Astrocyte of the cerebellum (primary cell): Measurements from ENCODE around the gene SPINK8.

Experiments
- DNase-seq: peaks from one replicate; pipeline ENCODE4 v3.0.0-alpha.2; 2011; ENCODE audit warnings: low read depth
- H3K4me3 ChIP-seq: 2 replicates; pipeline ENCODE4 v1.5.1; 2011; ENCODE audit warnings: mild to moderate bottlenecking, low read depth, low read length, moderate library complexity
- CTCF ChIP-seq: IDR thresholded peaks from 2 replicates; pipeline ENCODE4 v1.5.1; 2012; ENCODE audit warnings: low read length, low read depth, moderate library complexity, mild to moderate bottlenecking; ENCODE audit errors: missing control alignments
- in situ Hi-C: cut with HindIII; loops from 2 replicates; pipeline ENCODE4 v1.10.0; 2017; ENCODE audit warnings: low sequenced_read_pairs

The SPINK8 gene

DNA sequence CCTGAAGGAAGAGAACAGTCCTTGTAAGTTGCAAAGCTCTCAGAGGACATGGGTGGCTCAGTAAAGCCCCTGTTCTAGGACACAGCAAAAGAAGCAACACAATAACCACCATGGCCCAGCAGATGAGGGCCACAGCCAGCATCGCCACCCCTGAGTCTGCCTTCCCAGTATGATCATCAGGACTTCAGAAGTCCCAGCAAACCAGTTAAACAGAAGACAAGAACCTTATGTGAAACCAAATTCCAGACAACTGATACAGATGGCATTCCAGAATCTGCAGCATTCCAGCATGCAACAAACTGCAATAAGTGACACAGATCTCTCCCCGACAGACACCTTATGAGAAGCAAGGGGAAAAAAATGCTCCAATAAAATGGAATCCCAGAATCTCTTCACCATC lies 30.4 kb downstream of the SPINK8 start:
- TF ChIP-seq CTCF = no peak
- no peak for DNase-seq
- H3K4me3 ChIP-seq = no peak overlapping the region
- in situ Hi-C loops = no loop called here

GRCh38 chr3:48301800-48302166 lies 31.7 kb downstream of the SPINK8 start:
- no peak for TF ChIP-seq CTCF
- no peak for DNase-seq

GRCh38 chr3:48301020-48301799 lies 32.3 kb downstream of the SPINK8 start, which contains the start of gene NME6:
Gene NME6, minus strand, starts transcription at chr3:48301367.
- TF ChIP-seq CTCF = no peak
- H3K4me3 ChIP-seq = peak within 1 kb of the TSS; percentile 72
- peak; percentile 49 for DNase-seq
- in situ Hi-C loops = no loop called here

More at GRCh38 chr3:48301800-48302166, 31.7 kb downstream of the SPINK8 start:
- peak overlapping the region; percentile 72 for H3K4me3 ChIP-seq
- in situ Hi-C loops = no loop called here

GRCh38 chr3:48299746-48300712 lies 33.4 kb downstream of the SPINK8 start:
- peak overlapping the region; percentile 72 for H3K4me3 ChIP-seq
- DNase-seq = no peak
- no peak for TF ChIP-seq CTCF
- in situ Hi-C loops = no loop called here

DNA sequence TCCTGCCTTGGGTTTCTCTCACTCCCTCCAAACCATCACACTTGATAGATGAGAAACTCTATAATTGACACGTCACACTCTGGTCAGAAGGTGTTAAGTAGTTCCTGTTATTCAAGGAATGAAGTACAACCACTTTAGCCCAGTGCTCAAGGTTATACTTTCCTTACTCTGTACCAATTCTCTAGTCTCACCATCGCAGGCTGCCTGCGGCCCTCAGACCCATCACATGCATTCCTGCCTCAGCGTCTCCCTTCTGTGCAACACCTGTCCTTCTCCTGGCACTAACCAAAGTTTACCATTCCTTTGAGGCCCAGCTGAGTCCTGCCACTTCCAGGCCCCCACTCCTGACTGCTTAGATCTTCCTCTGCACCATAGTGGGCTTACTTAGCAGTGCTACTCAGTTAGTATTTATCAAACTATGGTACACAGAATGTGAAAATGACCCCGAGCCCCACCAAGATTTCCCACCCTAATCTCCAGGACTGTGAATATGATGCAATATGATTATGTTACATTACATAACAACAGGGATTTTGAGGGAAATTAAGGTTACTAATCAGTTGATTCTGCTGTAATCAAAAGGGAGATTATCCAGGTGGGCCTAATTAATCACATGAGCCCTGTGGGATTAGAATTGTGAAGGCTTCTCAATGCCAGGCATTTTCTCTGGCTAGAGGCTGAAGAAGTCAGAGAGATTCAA lies 36.2 kb downstream of the SPINK8 start:
- in situ Hi-C loops = no loop called here
- TF ChIP-seq CTCF = no peak
- no peak for DNase-seq

DNA sequence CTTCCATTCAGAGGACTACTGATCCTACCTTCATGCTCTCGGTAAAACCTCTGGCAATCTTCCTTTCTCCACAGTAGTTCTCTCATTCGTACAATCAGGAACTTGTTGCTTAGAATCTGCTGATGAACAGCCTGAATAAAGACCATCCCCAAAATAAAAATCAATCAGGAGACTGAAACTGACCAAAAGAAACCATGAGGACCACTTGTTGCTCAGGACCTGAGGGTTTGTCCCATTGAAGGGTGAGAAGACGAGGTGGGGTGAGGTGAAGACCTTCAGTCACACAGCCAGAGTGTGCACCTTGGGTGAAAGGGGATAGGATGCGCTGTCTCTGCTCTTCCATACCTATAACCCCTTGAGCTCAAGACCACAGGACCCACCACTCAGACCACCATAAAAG lies 36.8 kb downstream of the SPINK8 start:
- no peak overlapping the region for H3K4me3 ChIP-seq
- no peak for DNase-seq
- no peak for TF ChIP-seq CTCF
- in situ Hi-C loops = no loop called here

More for the DNA sequence above, 36.2 kb downstream of the SPINK8 start:
- H3K4me3 ChIP-seq = no peak overlapping the region
